ENCODE data around the gene MAPK8IP3.

Gene MAPK8IP3, protein sequence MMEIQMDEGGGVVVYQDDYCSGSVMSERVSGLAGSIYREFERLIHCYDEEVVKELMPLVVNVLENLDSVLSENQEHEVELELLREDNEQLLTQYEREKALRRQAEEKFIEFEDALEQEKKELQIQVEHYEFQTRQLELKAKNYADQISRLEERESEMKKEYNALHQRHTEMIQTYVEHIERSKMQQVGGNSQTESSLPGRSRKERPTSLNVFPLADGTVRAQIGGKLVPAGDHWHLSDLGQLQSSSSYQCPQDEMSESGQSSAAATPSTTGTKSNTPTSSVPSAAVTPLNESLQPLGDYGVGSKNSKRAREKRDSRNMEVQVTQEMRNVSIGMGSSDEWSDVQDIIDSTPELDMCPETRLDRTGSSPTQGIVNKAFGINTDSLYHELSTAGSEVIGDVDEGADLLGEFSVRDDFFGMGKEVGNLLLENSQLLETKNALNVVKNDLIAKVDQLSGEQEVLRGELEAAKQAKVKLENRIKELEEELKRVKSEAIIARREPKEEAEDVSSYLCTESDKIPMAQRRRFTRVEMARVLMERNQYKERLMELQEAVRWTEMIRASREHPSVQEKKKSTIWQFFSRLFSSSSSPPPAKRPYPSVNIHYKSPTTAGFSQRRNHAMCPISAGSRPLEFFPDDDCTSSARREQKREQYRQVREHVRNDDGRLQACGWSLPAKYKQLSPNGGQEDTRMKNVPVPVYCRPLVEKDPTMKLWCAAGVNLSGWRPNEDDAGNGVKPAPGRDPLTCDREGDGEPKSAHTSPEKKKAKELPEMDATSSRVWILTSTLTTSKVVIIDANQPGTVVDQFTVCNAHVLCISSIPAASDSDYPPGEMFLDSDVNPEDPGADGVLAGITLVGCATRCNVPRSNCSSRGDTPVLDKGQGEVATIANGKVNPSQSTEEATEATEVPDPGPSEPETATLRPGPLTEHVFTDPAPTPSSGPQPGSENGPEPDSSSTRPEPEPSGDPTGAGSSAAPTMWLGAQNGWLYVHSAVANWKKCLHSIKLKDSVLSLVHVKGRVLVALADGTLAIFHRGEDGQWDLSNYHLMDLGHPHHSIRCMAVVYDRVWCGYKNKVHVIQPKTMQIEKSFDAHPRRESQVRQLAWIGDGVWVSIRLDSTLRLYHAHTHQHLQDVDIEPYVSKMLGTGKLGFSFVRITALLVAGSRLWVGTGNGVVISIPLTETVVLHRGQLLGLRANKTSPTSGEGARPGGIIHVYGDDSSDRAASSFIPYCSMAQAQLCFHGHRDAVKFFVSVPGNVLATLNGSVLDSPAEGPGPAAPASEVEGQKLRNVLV (N-terminal part only)

DNA sequence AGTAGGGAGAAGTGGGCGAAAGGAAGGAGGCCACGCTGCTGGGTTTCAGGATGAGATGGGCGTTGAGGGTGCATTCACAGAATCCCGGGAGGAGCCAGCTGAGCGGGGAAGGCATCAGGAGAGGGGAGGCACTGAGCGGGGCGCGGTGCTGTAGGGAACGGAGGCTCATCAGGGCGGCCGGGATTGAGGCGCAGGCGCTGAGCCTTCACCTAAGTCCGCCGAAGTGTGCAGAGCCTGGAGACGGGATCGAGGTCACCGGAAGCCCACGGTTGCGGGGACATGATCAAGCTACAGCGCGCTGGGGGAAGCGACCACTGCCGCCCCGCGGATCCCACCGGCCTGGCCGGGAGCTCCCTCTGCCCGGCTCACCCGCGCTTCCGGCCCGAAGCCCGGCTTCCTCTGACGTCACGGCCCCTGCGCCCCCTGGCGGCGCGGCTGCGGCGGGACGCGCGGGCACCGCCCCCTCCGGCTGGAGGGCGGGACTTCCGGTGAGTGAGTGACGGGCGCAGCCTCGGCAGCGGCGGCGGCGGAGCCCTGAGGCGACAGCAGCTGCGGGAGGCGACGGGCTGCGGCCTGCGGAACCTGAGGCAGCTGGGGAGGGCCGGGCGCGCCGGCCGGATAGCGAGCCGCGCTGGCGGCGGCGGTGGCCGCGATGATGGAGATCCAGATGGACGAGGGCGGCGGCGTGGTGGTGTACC lies at the start of gene MAPK8IP3:
TSS of gene MAPK8IP3 (plus strand) at position 508 of the 698 bp plus-strand sequence. CDS start at position 653, 145 bp downstream.
- peak within 1 kb of the TSS; percentile 80 for H3K9ac ChIP-seq (ENCODE audit: low read depth, low read length)
- H3K9me3 ChIP-seq (ENCODE audit: control insufficient read depth, insufficient read depth, low read length) = no peaks in the 10 kb centered on the region
- peaks cover 20% of the 10 kb centered on the region for H3K36me3 ChIP-seq (ENCODE audit: control insufficient read depth, insufficient read depth, low read length)
- no peaks in the 10 kb centered on the region for H3K27me3 ChIP-seq (ENCODE audit: control insufficient read depth, insufficient read depth, low read length)
- H3K4me1 ChIP-seq (ENCODE audit: control insufficient read depth, insufficient read depth, low read length) = peaks cover 10% of the 10 kb centered on the region
- H3K27ac ChIP-seq (ENCODE audit: low read depth, low read length) = peak within 1 kb of the TSS; percentile 97
- H3K4me3 ChIP-seq (ENCODE audit: low read depth, low read length) = peak within 1 kb of the TSS; percentile 92

DNA sequence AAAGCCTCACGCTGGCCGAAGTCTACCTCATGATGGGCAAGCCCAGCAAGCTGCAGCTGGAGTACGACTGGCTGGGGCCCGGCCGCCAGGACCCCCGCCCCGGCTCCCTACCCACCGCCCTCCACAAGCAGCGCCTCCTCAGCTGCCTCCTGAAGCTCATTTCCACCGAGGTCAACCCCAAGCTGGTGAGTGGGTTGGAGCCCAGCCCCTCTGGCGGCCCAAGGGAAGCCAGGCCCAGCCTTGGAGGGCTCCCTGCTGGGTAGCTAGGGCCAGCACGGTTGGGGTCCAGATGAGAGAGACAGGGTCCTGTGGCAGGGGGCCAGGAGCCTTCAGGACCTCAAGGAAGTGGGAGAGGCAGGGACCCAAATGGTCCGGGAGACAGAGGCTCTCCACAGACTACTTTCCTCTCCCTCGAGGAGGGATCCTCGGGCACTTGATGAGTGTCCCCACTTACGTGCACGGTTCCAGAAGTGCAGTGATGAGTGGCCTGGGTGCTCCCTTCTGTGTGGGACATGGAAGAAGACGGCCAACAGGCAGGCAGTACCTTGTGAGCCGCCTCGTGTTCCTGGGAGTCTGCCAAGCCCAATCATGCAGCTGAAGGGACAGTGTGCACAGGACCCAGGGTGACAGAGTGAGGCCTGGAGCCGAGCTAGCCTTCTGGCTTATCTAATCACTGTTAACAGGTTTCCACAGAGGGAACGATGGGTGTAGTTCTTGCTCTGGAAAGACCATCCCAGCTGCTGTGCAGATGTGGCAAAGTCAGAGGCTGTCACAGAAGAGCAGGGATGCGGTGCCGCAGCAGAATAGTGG lies 49.0 kb upstream of the MAPK8IP3 start:
- Histone ChIP-seq H3K27me3 (ENCODE audit: control insufficient read depth, insufficient read depth, low read length) (no peaks in the 10 kb centered on the region), H3K9me3 (ENCODE audit: control insufficient read depth, insufficient read depth, low read length) (no peaks in the 10 kb centered on the region), H3K9ac (ENCODE audit: low read depth, low read length) (no peak overlapping the region), H3K27ac (ENCODE audit: low read depth, low read length) (no peak overlapping the region), H3K4me1 (ENCODE audit: control insufficient read depth, insufficient read depth, low read length) (no peaks in the 10 kb centered on the region), H3K4me3 (ENCODE audit: low read depth, low read length) (no peak overlapping the region), H3K36me3 (ENCODE audit: control insufficient read depth, insufficient read depth, low read length) (peaks cover 77% of the 10 kb centered on the region)

DNA sequence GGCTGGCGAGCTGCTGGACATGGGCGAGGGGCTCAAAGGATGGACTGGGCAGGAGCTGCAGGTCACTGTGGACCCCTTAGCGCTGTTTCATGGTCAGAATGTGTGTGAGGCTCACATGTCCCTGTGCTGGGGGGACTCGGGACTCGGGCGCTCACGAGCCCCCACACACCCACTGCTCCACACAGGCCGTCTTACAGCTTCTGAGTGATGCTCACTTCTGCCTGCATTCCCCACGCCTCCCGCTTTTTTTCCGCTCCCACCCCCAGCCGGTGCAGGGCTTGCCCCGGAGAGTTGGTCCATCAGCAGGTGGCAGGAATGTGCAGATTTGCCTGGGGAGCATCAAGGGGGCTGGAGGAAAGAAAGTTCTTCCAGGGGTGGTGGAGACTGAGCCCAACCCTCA lies 48.2 kb upstream of the MAPK8IP3 start:
- H3K9ac ChIP-seq (ENCODE audit: low read depth, low read length) = no peak overlapping the region
- no peak overlapping the region for H3K27ac ChIP-seq (ENCODE audit: low read depth, low read length)
- H3K4me3 ChIP-seq (ENCODE audit: low read depth, low read length) = no peak overlapping the region
- no peaks in the 10 kb centered on the region for H3K27me3 ChIP-seq (ENCODE audit: control insufficient read depth, insufficient read depth, low read length)
- no peaks in the 10 kb centered on the region for H3K4me1 ChIP-seq (ENCODE audit: control insufficient read depth, insufficient read depth, low read length)
- H3K36me3 ChIP-seq (ENCODE audit: control insufficient read depth, insufficient read depth, low read length) = peaks cover 77% of the 10 kb centered on the region
- H3K9me3 ChIP-seq (ENCODE audit: control insufficient read depth, insufficient read depth, low read length) = no peaks in the 10 kb centered on the region

DNA sequence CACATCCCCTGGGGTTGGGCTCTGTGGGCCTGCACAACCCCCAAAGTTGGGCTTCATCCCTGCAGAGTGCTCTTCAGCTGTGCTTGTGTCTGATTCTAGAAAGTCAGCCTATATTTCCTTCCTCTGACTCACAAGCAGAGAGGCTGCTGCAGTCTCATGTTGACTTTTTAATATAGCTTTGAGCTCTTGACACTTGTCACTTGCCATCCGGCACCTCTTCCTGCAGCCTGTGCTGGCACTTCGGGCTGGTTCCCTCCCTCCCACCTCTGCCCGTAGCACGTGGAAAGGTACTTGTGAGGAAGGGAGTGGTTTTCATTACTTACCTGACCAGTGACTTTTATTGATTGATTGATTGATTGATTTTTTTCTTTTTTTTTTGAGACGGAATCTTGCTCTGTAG lies 47.0 kb upstream of the MAPK8IP3 start:
- H3K27ac ChIP-seq (ENCODE audit: low read depth, low read length) = no peak overlapping the region
- H3K27me3 ChIP-seq (ENCODE audit: control insufficient read depth, insufficient read depth, low read length) = no peaks in the 10 kb centered on the region
- no peak overlapping the region for H3K9ac ChIP-seq (ENCODE audit: low read depth, low read length)
- H3K9me3 ChIP-seq (ENCODE audit: control insufficient read depth, insufficient read depth, low read length) = no peaks in the 10 kb centered on the region
- no peak overlapping the region for H3K4me3 ChIP-seq (ENCODE audit: low read depth, low read length)
- no peaks in the 10 kb centered on the region for H3K4me1 ChIP-seq (ENCODE audit: control insufficient read depth, insufficient read depth, low read length)
- peaks cover 82% of the 10 kb centered on the region for H3K36me3 ChIP-seq (ENCODE audit: control insufficient read depth, insufficient read depth, low read length)

DNA sequence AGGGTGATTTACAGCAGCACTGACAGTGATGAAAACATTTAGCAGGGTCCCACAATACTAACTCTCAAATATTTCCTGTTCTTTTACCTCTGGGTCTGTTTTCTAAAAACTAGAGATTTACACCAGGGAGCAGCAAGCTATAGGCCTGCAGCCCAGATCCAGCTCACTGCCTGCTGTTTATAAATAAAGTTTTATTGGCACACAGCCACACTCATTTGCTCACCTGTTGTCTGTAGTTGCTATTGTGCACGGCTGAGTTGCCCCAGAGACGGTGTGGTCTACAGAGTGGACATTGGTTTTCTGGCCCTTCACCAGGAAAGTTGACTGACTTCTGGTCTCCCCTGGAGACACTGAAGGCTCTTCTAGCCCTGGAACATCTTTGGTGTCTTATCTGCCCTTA lies 44.2 kb upstream of the MAPK8IP3 start:
- Histone ChIP-seq H3K27ac (ENCODE audit: low read depth, low read length) (no peak overlapping the region), H3K36me3 (ENCODE audit: control insufficient read depth, insufficient read depth, low read length) (peaks cover 83% of the 10 kb centered on the region), H3K9me3 (ENCODE audit: control insufficient read depth, insufficient read depth, low read length) (no peaks in the 10 kb centered on the region), H3K4me1 (ENCODE audit: control insufficient read depth, insufficient read depth, low read length) (no peaks in the 10 kb centered on the region), H3K27me3 (ENCODE audit: control insufficient read depth, insufficient read depth, low read length) (no peaks in the 10 kb centered on the region), H3K9ac (ENCODE audit: low read depth, low read length) (no peak overlapping the region), H3K4me3 (ENCODE audit: low read depth, low read length) (no peak overlapping the region)

DNA sequence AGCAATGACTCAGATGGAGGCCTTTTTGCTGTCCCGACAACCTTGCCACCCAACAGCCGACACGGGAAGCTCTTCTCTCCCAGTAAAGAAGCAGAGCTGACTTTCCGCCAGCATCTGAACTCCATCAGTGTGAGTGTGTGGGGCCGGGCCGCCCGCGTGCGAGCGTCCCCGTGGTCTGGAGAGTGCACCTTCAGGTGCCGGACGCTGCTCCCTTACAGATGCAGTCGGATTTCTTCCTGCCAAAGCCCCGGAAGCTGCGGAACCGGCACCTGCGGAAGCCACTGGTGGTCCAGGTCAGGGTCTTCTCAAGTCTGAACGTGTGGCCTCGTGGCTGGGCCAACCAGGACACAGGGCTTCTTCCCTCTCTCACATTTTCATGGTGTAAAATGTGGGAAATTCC lies 43.5 kb upstream of the MAPK8IP3 start:
- Histone ChIP-seq H3K27me3 (ENCODE audit: control insufficient read depth, insufficient read depth, low read length) (no peaks in the 10 kb centered on the region), H3K9me3 (ENCODE audit: control insufficient read depth, insufficient read depth, low read length) (no peaks in the 10 kb centered on the region), H3K4me1 (ENCODE audit: control insufficient read depth, insufficient read depth, low read length) (no peaks in the 10 kb centered on the region), H3K27ac (ENCODE audit: low read depth, low read length) (no peak overlapping the region), H3K36me3 (ENCODE audit: control insufficient read depth, insufficient read depth, low read length) (peaks cover 83% of the 10 kb centered on the region), H3K4me3 (ENCODE audit: low read depth, low read length) (no peak overlapping the region), H3K9ac (ENCODE audit: low read depth, low read length) (no peak overlapping the region)

DNA sequence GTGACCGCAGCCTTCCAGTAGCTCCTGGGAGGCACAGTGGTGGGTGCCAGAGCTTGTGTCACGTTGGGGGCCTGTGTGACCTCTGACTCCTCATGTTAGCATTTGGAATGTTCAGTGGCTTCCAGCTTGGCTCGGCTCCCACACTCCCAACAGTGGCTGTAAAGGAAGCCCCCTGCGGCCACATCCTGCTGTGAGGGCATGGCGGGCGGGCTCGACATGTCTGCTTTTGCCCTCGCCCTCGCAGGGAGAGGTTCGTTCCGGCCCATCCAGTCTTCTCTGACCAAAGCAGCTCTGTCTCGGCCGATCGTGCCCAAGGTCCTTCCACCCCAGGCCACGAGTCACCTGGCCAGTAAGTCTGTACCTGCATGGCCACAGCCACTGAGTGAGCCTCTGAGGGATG lies 40.2 kb upstream of the MAPK8IP3 start:
- Histone ChIP-seq H3K9me3 (ENCODE audit: control insufficient read depth, insufficient read depth, low read length) (no peaks in the 10 kb centered on the region), H3K4me3 (ENCODE audit: low read depth, low read length) (no peak overlapping the region), H3K9ac (ENCODE audit: low read depth, low read length) (no peak overlapping the region), H3K27me3 (ENCODE audit: control insufficient read depth, insufficient read depth, low read length) (no peaks in the 10 kb centered on the region), H3K36me3 (ENCODE audit: control insufficient read depth, insufficient read depth, low read length) (peaks cover 91% of the 10 kb centered on the region), H3K4me1 (ENCODE audit: control insufficient read depth, insufficient read depth, low read length) (no peaks in the 10 kb centered on the region), H3K27ac (ENCODE audit: low read depth, low read length) (no peak overlapping the region)

DNA sequence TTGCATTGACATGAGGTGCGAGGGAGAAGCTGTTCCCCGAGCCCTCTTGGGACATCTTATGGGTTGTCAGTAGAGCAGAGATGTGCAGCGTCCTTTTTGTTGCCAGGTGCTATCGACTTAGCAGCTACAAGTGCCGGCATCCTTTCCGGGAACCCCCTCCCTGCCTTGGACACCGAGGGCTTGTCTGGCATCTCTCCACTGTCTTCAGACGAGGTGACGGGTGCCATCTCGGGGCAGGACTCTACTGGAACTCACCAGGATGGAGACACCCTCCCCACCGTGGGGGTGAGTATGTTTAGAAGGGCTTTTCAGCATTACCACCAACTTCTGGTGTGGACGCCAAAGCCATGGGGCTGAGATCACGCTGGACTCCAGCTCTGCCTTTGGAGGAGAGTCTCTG lies 39.7 kb upstream of the MAPK8IP3 start:
- H3K4me1 ChIP-seq (ENCODE audit: control insufficient read depth, insufficient read depth, low read length) = no peaks in the 10 kb centered on the region
- no peak overlapping the region for H3K9ac ChIP-seq (ENCODE audit: low read depth, low read length)
- H3K27me3 ChIP-seq (ENCODE audit: control insufficient read depth, insufficient read depth, low read length) = no peaks in the 10 kb centered on the region
- H3K36me3 ChIP-seq (ENCODE audit: control insufficient read depth, insufficient read depth, low read length) = peaks cover 94% of the 10 kb centered on the region
- no peaks in the 10 kb centered on the region for H3K9me3 ChIP-seq (ENCODE audit: control insufficient read depth, insufficient read depth, low read length)
- no peak overlapping the region for H3K4me3 ChIP-seq (ENCODE audit: low read depth, low read length)
- no peak overlapping the region for H3K27ac ChIP-seq (ENCODE audit: low read depth, low read length)

DNA sequence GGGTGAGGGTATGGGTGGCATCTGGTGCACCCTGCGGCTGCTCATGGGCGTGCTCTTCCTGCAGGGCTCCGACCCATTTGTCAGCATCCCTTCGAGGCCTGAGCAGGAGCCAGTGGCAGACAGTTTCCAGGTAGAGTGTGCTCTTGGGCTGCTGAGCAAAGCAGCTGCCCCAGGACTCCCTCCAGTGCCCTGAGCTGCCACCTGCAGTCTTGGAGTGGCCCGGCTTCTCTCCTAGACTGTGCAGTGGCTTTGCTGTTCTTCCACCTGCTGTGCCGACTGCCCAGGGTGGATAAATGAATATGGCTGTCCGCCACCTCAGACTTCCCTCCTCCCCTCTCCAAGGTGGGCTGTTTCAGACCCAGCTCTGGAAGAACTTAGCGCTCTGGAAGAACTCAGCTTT lies 38.7 kb upstream of the MAPK8IP3 start:
- no peaks in the 10 kb centered on the region for H3K27me3 ChIP-seq (ENCODE audit: control insufficient read depth, insufficient read depth, low read length)

DNA sequence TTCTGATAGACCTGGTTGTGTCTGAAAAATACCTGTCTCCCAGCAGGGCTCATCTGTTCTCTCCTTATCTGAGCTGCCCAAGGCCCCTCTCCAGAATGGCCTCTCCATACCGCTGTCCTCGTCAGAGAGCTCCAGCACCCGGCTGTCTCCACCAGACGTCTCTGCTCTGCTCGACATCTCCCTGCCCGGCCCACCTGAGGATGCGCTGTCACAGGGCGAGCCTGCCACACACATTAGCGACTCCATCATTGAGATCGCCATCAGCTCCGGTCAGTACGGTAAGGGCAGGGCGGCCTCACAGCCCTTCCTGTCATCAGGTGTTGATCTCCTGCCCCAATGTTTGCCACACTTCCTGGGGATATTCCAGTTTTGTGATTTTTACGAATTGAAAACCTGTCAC lies 38.1 kb upstream of the MAPK8IP3 start:
- no peak overlapping the region for H3K27ac ChIP-seq (ENCODE audit: low read depth, low read length)
- no peak overlapping the region for H3K9ac ChIP-seq (ENCODE audit: low read depth, low read length)
- H3K4me3 ChIP-seq (ENCODE audit: low read depth, low read length) = no peak overlapping the region
- peaks cover 96% of the 10 kb centered on the region for H3K36me3 ChIP-seq (ENCODE audit: control insufficient read depth, insufficient read depth, low read length)
- H3K27me3 ChIP-seq (ENCODE audit: control insufficient read depth, insufficient read depth, low read length) = no peaks in the 10 kb centered on the region
- no peaks in the 10 kb centered on the region for H3K4me1 ChIP-seq (ENCODE audit: control insufficient read depth, insufficient read depth, low read length)
- no peaks in the 10 kb centered on the region for H3K9me3 ChIP-seq (ENCODE audit: control insufficient read depth, insufficient read depth, low read length)

More for the DNA sequence above, 38.7 kb upstream of the MAPK8IP3 start:
- H3K4me1 ChIP-seq (ENCODE audit: control insufficient read depth, insufficient read depth, low read length) = no peaks in the 10 kb centered on the region
- no peaks in the 10 kb centered on the region for H3K9me3 ChIP-seq (ENCODE audit: control insufficient read depth, insufficient read depth, low read length)
- no peak overlapping the region for H3K9ac ChIP-seq (ENCODE audit: low read depth, low read length)
- H3K36me3 ChIP-seq (ENCODE audit: control insufficient read depth, insufficient read depth, low read length) = peaks cover 96% of the 10 kb centered on the region
- no peak overlapping the region for H3K4me3 ChIP-seq (ENCODE audit: low read depth, low read length)
- no peak overlapping the region for H3K27ac ChIP-seq (ENCODE audit: low read depth, low read length)

All from HUES48 (cell line).